Chondrocyte (in vitro differentiated cells): ENCODE data around the gene CSNK1G3. TPM values are rescaled to one million over a fixed set of nuclear protein-coding genes. Genes with fewer than 3 reads are reported as not detected.

Experiments used
- DNase-seq: peaks from one replicate; pipeline ENCODE4 v3.0.0; 2021; ENCODE audit warnings: mixed read lengths, low spot score
- H3K27ac Mint-ChIP-seq: one replicate; pipeline ENCODE4 v1.8.0; 2021; ENCODE audit warnings: mild to moderate bottlenecking, moderate library complexity, mixed read lengths; ENCODE audit not compliant: unreplicated experiment
- H3K27me3 Mint-ChIP-seq: 2 replicates; pipeline ENCODE4 v1.8.0; 2021; ENCODE audit warnings: low read depth, mixed read lengths
- H3K36me3 Mint-ChIP-seq: 2 replicates; pipeline ENCODE4 v1.8.0; 2021; ENCODE audit warnings: low read depth, mixed read lengths
- H3K4me1 Mint-ChIP-seq: 2 replicates; pipeline ENCODE4 v1.8.0; 2021; ENCODE audit warnings: low read depth, mild to moderate bottlenecking, mixed read lengths
- H3K4me3 Mint-ChIP-seq: one replicate; pipeline ENCODE4 v1.8.0; 2021; ENCODE audit warnings: mild to moderate bottlenecking, moderate library complexity, mixed read lengths; ENCODE audit not compliant: unreplicated experiment
- H3K9me3 Mint-ChIP-seq: 2 replicates; pipeline ENCODE4 v1.8.0; 2021; ENCODE audit warnings: low read depth, mixed read lengths
- total RNA-seq: library from RNA; stranded (reverse); gene quantifications from 3 replicates; pipeline ENCODE4 v1.2.1, GENCODE V29; 2021
- TF ChIP-seq, protein P1 (sequence below): fragments of 200-600 bp; sonication (generic); IDR thresholded peaks from 2 replicates; pipeline ENCODE4 v1.5.0; 2021; ENCODE audit warnings: antibody characterized with exemption, mild to moderate bottlenecking, moderate library complexity

CSNK1G3 gene
- total RNA-seq, 1 donor from 2014 or later = 42.2 TPM

DNA sequence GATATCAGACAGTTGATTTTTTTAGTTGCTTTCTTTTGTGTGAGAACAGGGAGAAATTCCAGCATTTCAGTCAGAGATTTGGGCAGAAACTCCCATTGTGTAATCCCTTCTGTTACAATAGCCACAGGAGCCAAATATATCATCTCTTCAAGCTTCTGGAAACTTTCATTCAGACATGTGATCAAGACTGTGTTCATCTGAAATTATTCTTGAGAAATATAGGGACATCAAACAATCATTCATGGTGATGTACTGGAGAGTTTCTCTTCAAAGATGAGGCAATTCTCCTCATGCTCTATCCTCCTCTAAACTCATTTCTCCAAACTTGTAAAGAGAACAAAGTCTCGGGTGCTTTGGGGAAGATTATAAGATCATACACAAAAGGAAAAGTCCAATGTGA is 35.2 kb upstream of the CSNK1G3 start:
- Mint-ChIP-seq H3K9me3 (peaks cover 3% of the 10 kb centered on the region), H3K36me3 (no peaks in the 10 kb centered on the region), H3K4me3 (no peak overlapping the region), H3K4me1 (peaks cover 15% of the 10 kb centered on the region), H3K27ac (no peak overlapping the region), H3K27me3 (no peaks in the 10 kb centered on the region)
- TF ChIP-seq, protein P1, sequence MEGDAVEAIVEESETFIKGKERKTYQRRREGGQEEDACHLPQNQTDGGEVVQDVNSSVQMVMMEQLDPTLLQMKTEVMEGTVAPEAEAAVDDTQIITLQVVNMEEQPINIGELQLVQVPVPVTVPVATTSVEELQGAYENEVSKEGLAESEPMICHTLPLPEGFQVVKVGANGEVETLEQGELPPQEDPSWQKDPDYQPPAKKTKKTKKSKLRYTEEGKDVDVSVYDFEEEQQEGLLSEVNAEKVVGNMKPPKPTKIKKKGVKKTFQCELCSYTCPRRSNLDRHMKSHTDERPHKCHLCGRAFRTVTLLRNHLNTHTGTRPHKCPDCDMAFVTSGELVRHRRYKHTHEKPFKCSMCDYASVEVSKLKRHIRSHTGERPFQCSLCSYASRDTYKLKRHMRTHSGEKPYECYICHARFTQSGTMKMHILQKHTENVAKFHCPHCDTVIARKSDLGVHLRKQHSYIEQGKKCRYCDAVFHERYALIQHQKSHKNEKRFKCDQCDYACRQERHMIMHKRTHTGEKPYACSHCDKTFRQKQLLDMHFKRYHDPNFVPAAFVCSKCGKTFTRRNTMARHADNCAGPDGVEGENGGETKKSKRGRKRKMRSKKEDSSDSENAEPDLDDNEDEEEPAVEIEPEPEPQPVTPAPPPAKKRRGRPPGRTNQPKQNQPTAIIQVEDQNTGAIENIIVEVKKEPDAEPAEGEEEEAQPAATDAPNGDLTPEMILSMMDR = no peak
- no peak for DNase-seq

DNA sequence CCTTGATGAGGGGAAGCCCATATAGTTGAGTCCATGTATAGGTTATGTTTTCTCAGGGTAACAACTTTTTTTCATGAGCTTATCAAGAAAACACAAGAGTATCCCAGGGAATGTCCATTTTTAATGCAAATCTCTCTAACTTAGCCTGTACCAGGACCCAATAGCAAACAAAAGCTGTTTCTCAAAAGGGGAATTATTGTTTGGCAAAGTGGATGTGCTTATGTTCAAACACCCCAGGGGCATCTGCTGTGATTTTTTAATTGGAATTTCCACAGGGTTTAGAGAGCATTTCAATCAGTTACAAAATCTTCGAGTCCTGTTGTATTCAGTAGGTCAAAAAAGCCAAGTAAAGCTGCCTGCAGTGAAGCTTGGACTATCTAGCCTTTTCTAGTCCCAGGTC is 33.4 kb upstream of the CSNK1G3 start:
- H3K27me3 Mint-ChIP-seq = no peaks in the 10 kb centered on the region
- DNase-seq = no peak
- no peaks in the 10 kb centered on the region for H3K9me3 Mint-ChIP-seq
- H3K36me3 Mint-ChIP-seq = no peaks in the 10 kb centered on the region
- TF ChIP-seq, protein P1 = no peak
- peaks cover 26% of the 10 kb centered on the region for H3K4me1 Mint-ChIP-seq
- no peak overlapping the region for H3K4me3 Mint-ChIP-seq
- no peak overlapping the region for H3K27ac Mint-ChIP-seq

DNA sequence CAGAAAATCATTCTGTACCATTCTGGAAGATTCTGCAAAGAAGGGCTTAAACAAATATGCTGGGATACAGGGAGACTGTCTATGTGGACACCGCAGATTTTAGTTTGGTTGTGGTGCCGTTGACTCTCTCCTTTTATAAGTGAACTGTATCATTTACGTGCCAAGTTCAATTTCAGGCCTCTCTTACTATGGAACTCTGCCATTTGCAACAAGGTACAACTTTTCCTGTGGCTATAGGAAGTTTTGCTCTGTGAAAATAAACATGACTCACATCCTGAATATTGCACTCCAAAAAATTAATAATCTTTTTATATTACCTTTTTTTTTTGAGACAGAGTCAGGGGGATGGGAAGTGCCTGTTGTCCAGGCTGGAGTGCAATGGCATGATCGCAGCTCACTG is 29.7 kb upstream of the CSNK1G3 start:
- Mint-ChIP-seq H3K4me3 (no peak overlapping the region), H3K36me3 (no peaks in the 10 kb centered on the region), H3K27ac (peak overlapping the region; percentile 45), H3K9me3 (no peaks in the 10 kb centered on the region), H3K27me3 (no peaks in the 10 kb centered on the region), H3K4me1 (peaks cover 56% of the 10 kb centered on the region)
- TF ChIP-seq, protein P1 = no peak
- DNase-seq = no peak

DNA sequence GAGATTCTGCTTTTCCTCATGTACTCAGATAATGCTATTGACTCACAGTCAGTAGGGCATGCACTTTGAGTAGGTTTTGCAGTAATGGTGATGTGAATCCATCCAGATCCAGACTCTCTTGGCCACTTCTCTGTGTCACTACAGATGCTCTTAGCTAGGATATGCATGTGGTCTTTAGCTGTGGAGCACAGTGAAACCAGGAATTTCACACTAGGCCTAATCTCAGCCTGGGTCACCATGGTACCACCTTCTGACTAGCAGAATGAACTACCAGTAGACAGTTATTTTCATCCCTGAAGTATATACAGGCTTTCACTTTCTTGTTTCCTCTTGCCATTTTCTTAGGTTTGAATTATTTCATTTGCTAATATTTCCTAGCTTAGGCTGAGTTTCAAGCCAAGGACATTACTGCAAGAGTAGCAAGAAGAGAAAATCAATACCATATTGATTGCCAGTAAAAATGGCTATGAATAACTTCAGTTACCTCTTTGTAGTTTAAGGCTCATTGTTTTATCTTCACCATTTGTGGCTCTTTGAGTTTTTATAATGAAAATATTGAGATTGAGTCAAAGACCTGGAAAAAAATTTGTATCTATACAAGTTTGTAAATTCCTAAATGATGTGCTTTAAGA is 28.4 kb upstream of the CSNK1G3 start:
- TF ChIP-seq, protein P1 = no peak
- no peak for DNase-seq
- peak overlapping the region; percentile 45 for H3K27ac Mint-ChIP-seq
- H3K36me3 Mint-ChIP-seq = no peaks in the 10 kb centered on the region
- H3K27me3 Mint-ChIP-seq = no peaks in the 10 kb centered on the region
- H3K4me3 Mint-ChIP-seq = no peak overlapping the region
- H3K4me1 Mint-ChIP-seq = peaks cover 62% of the 10 kb centered on the region
- H3K9me3 Mint-ChIP-seq = no peaks in the 10 kb centered on the region

DNA sequence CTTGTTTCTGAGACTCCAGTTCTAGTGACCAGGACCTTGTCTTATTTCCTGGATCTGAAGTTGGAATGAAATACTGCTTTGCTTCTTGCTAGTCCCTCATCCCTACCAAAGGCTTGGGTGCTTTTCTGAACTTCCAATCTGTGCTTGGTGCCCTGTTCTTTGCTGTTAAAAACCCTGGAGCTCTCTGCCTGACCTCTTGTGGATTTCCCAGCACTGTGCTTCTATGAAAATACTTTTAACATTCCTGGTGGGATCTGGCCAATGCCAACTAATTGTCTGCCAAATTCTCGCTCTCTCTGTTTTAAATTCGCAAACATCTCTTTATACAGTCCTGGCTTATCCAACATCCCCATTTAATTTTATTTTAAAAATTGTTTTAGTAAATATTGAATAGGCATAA is 26.7 kb upstream of the CSNK1G3 start:
- no peak for DNase-seq
- Mint-ChIP-seq H3K4me1 (peaks cover 62% of the 10 kb centered on the region), H3K27me3 (no peaks in the 10 kb centered on the region), H3K9me3 (no peaks in the 10 kb centered on the region), H3K27ac (peak overlapping the region; percentile 76), H3K4me3 (no peak overlapping the region), H3K36me3 (no peaks in the 10 kb centered on the region)
- TF ChIP-seq, protein P1 = peak; percentile 24
